Neutrophil (primary cell): Measurements from ENCODE around the gene LYRM2.
"Not testable (repeated sequence)": the region's sequence is repeated elsewhere in the genome, so short reads cannot be mapped to it uniquely, and the experiment has no call there.

ENCODE experiments used
- H3K27ac ChIP-seq: fragments of 200-600 bp; sonication (generic); 2 replicates; pipeline ENCODE4 v1.5.1; 2016; ENCODE audit warnings: mild to moderate bottlenecking, moderate library complexity
- H3K27me3 ChIP-seq: fragments of 200-600 bp; sonication (generic); 2 replicates; pipeline ENCODE4 v1.6.0; 2016; ENCODE audit warnings: mild to moderate bottlenecking
- H3K36me3 ChIP-seq: fragments of 200-600 bp; sonication (generic); 2 replicates; pipeline ENCODE4 v1.5.1; 2017
- H3K4me1 ChIP-seq, 2 experiments: fragments of 200-600 bp in 1 of 2; sonication (generic) in 1 of 2; 1 replicate in 1 of 2; 2 replicates in 1 of 2; pipeline versions ENCODE4 v1.5.1 to v1.6.1; 2013 to 2016; ENCODE audit warnings: low read depth in 1 of 2, low read length in 1 of 2, mild to moderate bottlenecking in 1 of 2, moderate library complexity in 1 of 2; ENCODE audit not compliant: control insufficient read depth in 1 of 2, insufficient read depth in 1 of 2
- H3K4me3 ChIP-seq, 2 experiments: fragments of 200-600 bp in 1 of 2; sonication (generic) in 1 of 2; 1 replicate in 1 of 2; 2 replicates in 1 of 2; pipeline ENCODE4 v1.5.1; 2013 to 2016; ENCODE audit warnings: low read depth in 1 of 2, low read length in 1 of 2, mild to moderate bottlenecking in 1 of 2, moderate library complexity in 1 of 2
- H3K9me3 ChIP-seq: fragments of 200-600 bp; sonication (generic); 2 replicates; pipeline ENCODE4 v1.5.1; 2016
- TF ChIP-seq, protein P1 (sequence below): fragments of 200-600 bp; sonication (generic); IDR thresholded peaks from 2 replicates; pipeline ENCODE4 v1.5.1; 2016; ENCODE audit warnings: antibody characterized with exemption

The LYRM2 gene

DNA sequence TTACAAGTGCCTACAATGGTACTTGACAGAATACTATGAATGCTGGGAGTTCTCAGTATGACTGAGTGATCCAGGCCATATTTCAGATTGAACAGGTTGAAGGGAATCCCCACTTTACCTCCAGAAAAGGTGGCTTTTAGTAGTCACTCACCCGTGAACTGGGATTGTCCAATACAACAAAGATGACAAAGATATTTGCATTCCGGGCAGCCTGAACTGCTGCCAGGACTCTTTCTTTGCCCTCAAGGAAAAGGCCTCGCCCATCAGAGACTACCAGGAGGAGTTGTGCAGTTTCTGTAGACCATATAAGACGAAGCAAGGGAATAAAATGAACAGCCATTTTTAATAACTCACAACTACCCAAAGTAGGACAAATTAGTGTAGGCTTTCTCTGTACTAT lies 6.3 kb upstream of the LYRM2 start:
- H3K9me3 ChIP-seq = no peaks in the 10 kb centered on the region
- no peaks in the 10 kb centered on the region for H3K4me1 ChIP-seq
- peaks cover 34% of the 10 kb centered on the region for H3K36me3 ChIP-seq
- H3K4me3 ChIP-seq = no peak overlapping the region
- TF ChIP-seq, protein P1, sequence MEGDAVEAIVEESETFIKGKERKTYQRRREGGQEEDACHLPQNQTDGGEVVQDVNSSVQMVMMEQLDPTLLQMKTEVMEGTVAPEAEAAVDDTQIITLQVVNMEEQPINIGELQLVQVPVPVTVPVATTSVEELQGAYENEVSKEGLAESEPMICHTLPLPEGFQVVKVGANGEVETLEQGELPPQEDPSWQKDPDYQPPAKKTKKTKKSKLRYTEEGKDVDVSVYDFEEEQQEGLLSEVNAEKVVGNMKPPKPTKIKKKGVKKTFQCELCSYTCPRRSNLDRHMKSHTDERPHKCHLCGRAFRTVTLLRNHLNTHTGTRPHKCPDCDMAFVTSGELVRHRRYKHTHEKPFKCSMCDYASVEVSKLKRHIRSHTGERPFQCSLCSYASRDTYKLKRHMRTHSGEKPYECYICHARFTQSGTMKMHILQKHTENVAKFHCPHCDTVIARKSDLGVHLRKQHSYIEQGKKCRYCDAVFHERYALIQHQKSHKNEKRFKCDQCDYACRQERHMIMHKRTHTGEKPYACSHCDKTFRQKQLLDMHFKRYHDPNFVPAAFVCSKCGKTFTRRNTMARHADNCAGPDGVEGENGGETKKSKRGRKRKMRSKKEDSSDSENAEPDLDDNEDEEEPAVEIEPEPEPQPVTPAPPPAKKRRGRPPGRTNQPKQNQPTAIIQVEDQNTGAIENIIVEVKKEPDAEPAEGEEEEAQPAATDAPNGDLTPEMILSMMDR = no peak
- no peaks in the 10 kb centered on the region for H3K27me3 ChIP-seq
- no peak overlapping the region for H3K27ac ChIP-seq

- H3K27ac ChIP-seq = no peak overlapping the region
- no peaks in the 10 kb centered on the region for H3K27me3 ChIP-seq
- H3K4me1 ChIP-seq = peaks cover 5 to 6% of the 10 kb centered on the region in 2 experiments
- TF ChIP-seq, protein P1 = no peak
- no peak overlapping the region for H3K4me3 ChIP-seq
- H3K36me3 ChIP-seq = peaks cover 28% of the 10 kb centered on the region
- no peaks in the 10 kb centered on the region for H3K9me3 ChIP-seq
Measured at GRCh38 chr6:89643406-89643805, 4.9 kb upstream of the LYRM2 start.

DNA sequence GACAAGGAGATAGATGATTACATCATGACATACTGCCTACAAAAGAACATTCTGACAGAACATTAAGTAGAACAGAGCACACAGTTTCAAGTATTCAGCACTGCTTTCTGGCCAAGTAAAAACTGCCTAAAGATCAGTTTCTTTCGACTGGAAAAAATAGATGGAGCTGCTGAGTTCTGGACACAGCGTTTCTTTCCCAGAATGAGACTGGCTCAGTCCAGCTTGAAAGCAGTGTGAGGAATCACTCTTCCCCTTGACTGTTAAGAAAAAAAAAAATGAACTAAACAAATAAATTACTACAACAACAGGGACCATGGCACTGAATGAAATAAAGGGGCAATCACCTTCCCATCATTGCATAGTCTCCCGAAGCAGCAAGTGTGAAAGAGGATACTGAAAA lies 4.4 kb upstream of the LYRM2 start:
- Histone ChIP-seq H3K9me3 (no peaks in the 10 kb centered on the region), H3K27me3 (no peaks in the 10 kb centered on the region), H3K4me1 (peaks cover 6 to 9% of the 10 kb centered on the region in 2 experiments), H3K36me3 (peaks cover 28% of the 10 kb centered on the region), H3K4me3 (no peak overlapping the region), H3K27ac (no peak overlapping the region)
- TF ChIP-seq, protein P1 = no peak

DNA sequence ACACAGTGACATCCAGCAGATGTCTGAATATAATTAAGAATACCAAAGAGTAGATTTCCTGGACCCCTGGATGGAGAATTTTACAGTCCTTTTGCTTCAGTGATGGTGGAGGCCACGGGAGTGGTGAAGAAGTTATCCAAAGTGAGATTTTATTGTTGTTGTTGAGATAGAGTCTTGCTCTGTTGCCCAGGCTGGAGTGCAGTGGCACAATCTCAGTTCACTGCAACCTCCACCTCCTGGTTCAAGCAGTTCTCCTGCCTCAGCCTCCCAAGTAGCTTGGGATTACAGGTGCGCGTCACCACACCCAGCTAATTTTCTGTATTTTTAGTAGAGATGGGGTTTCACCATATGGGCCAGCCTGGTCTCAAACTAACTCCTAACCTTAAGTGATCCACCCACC lies 3.0 kb upstream of the LYRM2 start:
- peaks cover 11 to 15% of the 10 kb centered on the region in 2 experiments for H3K4me1 ChIP-seq
- not testable (repeated sequence) for H3K4me3 ChIP-seq, H3K27ac ChIP-seq, H3K9me3 ChIP-seq, H3K27me3 ChIP-seq
- H3K36me3 ChIP-seq = peaks cover 16% of the 10 kb centered on the region

DNA sequence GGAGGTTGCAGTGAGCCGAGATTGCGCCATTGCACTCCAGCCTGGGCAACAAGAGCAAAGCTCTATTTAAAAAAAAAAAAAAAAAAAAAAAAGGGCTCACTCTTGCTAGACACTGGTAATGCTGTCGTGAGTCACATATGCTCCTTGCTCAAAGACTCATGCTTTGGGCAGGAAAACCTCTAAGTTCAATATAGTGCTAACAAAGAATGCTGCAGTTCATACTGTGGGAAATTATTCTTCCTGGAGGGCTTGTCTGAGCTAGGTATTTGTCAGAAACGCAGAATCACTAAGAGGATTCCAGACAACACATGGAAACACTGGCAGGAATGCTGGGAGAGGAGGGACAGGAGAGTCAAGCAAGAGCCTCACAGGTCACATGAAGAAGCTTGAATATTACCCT lies 2.3 kb upstream of the LYRM2 start:
- Histone ChIP-seq H3K4me3 (no peak overlapping the region), H3K4me1 (peaks cover 11 to 15% of the 10 kb centered on the region in 2 experiments), H3K27me3 (no peaks in the 10 kb centered on the region), H3K9me3 (no peaks in the 10 kb centered on the region), H3K27ac (no peak overlapping the region), H3K36me3 (peaks cover 15% of the 10 kb centered on the region)
- TF ChIP-seq, protein P1 = no peak

DNA sequence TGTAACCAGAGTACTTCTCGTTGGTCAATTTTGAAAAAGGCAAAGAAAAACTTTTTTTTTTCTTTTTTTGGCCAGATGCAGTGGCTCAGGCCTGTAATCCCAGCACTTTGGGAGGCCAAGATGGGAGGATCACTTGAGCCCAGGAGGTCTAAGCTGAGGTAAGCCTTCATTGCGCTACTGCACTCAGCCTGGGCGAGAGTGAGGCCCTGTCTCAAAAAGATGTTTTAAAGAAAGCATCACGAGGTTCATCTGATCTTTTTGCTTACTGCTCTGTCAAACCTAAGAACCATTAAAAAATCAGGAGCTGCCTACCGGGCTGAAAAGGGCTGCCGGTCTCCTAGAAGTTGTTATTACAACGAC lies 607 bp downstream of the LYRM2 start:
- Histone ChIP-seq H3K4me1 (peaks cover 11 to 15% of the 10 kb centered on the region in 2 experiments), H3K27ac (peak overlapping the region; percentile 82), H3K4me3 (peak overlapping the region; percentile 74 to 99), H3K27me3 (no peaks in the 10 kb centered on the region), H3K36me3 (no peaks in the 10 kb centered on the region), H3K9me3 (no peaks in the 10 kb centered on the region)
- TF ChIP-seq, protein P1 = no peak

- not testable (repeated sequence) for H3K9me3 ChIP-seq, H3K27me3 ChIP-seq
Measured at GRCh38 chr6:89636412-89636811, 2.1 kb downstream of the LYRM2 start.

More at GRCh38 chr6:89636412-89636811, 2.1 kb downstream of the LYRM2 start:
- not testable (repeated sequence) for H3K4me3 ChIP-seq, H3K27ac ChIP-seq, H3K36me3 ChIP-seq
- H3K4me1 ChIP-seq = peaks cover 11 to 15% of the 10 kb centered on the region in 2 experiments
